8988T (cell line): ENCODE measurements around the gene CLCNKB.
A peak's percentile ranks its signal among the peaks of the same experiment; 100 is the strongest.
"Not testable (repeated sequence)": the region's sequence is repeated elsewhere in the genome, so short reads cannot be mapped to it uniquely, and the experiment has no call there.

ENCODE experiments used
- DNase-seq: peaks from one replicate; pipeline ENCODE4 v3.0.0; 2011

CLCNKB gene

DNA sequence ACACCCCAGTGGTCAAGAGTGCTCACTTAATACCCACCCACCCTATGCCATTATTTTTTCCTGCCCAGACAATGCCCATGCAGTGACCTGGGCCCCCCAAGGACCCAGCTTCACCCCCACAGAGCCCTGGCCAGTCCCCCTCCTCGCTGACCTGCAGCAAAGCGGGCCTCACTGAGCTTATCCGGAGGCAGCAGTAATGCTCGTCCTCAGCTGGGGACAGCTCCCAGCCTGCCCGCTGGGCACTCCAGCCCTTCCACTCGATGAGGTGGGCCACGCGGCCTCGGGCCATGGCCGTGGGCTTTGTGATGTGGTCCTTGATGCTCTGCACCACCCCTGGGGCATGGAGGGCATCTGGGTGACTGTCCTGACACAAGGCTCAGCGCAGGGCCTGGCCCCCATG lies 7.1 kb upstream of the CLCNKB start:
- not testable (repeated sequence) for DNase-seq

DNA sequence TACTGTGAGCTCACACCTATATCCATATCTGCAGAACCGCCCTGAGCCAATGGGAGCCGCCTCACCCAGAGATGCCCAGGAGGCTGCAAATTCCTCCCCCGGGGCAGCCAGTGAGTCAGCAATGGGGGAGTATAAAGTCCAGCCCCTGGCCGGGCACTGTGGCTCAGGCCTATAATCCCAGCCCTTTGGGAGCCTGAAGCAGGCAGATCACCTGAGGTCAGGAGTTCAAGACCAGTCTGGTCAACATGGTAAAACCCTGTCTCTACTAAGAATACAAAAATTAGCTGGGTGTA lies 5.0 kb upstream of the CLCNKB start:
- DNase-seq, result no peak

DNA sequence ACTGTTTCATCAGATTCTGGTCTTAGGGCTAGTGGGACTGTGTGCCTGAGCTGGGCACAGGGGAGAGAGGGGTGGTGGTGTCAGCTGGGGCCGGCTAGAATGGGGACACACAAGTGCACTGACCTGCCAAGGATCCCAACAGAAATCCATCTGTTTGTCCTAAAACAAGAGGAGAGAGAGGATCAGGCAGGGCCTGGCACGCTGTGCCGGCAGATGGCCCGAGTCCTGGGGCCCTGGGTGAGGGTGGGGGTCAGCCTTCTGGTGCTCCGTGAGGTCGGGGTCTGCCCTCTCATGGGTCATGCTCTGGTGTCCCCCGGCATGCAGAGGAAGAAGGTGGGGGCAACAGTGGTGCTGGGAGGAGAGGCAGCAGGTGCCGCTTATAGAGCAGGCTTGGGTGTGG lies 3.7 kb upstream of the CLCNKB start:
- not testable (repeated sequence) for DNase-seq

DNA sequence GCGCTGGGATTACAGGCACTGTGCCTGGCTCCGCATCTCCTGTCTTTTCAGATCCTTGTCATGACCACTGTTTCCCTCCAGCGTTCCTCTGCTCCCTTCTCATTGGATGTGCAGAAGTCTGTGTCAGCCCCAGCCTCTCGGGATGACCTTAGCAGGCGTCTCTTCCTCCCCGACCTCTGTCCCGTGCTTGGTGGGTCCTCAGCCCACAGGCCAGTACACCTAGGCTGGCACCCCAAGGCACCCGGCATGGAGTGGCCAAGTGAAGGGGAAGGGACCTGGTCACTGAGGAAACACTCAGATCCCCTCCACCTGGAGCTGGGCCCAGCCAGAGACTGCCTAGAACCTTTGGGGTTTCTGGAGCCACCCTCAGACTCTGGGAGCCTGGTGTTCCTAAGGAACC lies 2.4 kb upstream of the CLCNKB start:
- DNase-seq, result no peak

DNA sequence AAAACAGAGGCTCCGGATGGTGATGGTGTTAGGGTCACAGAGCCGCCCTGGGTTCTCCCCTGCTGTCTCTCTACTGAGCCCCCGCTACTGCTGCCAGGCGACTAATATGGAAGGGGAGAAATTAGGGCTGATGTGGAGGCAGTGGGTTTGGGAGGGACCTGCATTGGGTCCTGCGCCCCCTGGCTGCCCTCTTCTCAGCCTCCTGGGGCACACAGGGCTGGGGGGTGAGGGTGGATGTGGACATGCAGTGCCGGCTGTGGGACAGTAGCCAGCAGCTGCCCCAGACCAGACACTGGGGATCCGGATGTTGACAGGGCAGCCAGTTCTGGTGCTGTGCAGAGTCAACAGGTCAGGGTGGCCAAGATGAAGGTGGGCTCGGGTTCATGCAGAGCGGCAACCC lies 1.5 kb upstream of the CLCNKB start:
- DNase-seq, result no peak

DNA sequence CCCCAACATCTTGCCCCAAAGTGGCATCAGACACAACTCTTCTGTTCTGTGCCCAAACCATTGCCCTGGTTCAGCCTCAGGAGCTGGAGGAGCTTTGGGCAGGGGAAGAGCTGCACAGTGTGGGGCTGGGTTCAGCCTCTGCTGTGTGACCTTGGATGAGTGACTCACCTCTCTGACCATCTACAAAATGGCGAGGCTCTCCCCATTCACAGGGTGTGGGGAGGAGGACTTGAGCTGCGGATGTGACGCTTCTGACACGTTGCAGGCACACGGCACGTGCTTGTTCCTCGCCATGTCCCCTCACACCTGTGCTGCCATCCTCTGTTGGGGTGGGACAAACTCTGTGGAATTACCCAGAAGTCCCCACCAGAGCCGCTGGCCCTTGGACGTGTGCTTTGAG lies 928 bp upstream of the CLCNKB start:
- DNase-seq, result not testable (repeated sequence)

DNA sequence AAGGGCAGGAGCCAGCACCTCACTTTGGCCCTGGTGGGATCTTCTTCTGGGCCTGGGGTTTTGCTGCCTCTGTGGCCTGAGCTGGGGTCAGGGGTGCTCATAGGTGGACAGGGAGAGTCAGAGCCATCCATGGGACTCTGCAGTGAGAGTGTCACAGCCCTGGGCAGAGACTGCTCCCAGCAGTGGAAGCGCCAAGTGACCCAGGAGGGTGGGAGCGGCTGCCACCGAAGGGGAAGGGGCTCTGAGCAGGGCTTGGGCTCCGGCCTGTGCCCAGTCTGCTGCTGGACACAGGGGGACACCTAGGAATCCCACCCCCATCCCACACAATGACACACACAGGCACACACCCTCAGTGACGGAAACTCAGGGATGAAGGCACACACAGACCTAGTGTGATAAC lies 368 bp downstream of the CLCNKB start:
- DNase-seq, result no peak

DNA sequence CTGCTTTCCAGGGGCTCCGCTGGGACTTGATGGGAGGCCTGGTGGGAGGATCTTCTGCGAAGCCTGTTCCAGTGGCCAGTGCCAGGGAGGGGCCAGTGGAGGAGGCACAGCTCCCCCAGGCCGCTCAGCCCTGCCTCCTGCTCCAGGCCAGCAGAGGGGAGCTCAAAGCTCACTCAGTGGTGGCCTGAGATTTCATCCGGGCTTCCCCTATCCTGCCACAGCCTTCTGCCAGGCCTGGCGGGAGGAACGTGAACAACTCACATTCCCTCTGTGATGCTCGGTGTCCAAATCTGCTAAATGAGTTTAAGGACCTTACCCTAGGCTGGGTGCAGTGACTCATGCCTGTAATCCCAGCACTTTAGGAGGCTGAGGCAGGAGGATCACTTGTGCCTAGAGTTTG lies 3.3 kb downstream of the CLCNKB start:
- DNase-seq, result no peak

DNA sequence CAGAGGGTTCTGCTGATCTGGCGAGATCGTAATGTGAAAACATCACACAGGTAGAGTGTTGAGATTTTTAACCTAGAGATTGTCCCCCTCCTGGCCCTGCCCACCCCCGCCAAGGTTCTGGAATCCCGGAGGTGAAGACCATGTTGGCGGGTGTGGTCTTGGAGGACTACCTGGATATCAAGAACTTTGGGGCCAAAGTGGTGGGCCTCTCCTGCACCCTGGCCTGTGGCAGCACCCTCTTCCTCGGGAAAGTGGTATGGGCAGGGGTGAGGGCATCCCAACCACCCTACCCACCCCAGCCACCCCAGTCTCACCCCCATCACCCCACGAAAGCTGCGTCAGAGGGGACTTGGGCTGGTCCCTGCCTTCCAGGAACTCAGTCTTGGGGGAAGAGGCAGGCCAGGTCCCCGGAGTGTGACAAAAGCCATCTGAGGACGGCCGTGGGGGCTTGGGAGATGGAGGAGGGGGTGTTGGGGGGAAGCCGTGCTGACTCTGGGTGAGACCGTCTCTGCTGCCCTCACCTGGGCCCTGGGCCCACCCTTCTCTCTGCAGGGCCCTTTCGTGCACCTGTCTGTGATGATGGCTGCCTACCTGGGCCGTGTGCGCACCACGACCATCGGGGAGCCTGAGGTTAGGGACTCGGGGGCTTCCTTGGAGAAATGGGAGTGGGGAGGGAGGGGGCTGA lies 4.4 kb downstream of the CLCNKB start:
- DNase-seq, result no peak

DNA sequence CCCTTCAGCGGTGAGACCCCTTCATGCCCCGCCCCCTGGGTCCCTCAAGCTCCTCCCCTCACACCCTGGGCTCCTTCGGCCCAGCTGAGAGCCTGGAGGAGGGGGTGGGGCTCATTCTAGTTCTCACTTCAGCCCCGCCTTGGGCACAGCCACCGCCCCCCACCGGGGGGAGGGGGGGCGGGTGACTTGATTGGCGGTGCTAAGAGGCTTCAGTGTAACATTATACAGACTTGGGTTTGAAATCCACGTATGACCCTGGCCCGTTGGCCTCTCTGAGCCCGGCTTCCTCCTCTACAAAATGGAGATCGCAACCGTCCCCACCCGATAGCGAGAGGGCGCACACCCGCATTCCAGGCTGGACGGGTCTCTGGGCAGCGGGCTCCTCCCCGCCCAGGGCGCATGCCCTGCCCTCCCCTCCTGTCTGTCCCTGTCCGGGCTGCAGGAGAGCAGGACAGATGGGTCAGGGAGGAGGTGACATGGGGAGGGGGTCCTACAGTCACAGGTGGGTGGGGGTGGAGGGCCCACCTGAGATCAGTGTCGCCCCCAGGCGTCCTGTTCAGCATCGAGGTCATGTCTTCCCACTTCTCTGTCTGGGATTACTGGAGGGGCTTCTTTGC lies 5.1 kb downstream of the CLCNKB start:
- DNase-seq, result no peak

DNA sequence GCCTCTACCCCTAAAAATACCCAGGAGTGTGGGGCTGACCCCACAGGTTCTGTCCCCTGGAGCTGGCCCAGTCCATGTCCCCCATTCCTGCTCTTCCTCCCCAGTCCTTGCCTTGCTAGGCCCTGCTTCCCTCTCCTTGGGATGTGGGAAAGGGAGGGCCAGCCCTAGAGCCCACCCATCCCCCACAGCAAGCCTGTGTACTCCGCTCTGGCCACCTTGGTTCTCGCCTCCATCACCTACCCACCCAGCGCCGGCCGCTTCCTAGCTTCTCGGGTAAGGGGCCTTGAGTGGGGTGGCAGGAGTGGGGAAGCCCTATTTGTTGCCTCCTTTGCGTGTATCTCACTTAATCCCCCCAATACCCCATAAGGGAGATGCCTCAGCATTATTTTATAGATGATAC lies 6.7 kb downstream of the CLCNKB start:
- DNase-seq, result no peak

DNA sequence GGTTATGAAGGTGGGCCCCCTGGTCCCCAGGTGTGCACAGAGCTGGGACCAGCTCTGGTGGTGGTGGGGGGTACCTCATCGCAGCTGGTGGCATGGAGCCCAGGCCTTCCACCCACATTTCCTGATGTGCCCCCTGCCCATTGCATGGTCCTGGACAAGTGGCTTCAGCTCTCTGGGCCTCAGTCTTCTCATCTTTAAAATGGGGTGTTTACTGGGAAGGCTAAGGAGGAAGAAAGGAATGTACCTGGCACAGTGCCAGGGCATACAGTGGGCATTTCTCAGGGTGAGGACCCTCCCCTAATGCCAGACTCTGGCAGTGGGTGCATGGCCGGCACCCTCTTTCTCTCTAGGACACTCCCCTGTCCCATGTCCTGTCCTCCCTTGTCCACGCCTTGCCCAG lies 7.5 kb downstream of the CLCNKB start:
- DNase-seq, result no peak

DNA sequence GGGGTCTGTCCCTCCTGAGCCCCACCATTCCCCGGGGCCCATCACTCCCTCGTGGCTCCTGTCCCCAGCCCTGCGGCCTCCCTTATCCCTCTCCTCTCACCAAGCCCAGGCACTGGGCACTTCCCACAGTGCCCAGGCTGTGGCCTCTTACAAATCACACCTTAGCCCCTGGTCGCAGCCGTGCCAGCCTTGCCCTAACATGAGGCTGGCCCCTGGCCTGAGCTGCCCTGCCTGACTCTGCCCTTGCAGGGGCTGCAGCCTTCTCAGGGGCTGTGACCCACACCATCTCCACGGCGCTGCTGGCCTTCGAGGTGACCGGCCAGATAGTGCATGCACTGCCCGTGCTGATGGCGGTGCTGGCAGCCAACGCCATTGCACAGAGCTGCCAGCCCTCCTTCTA lies 8.4 kb downstream of the CLCNKB start:
- not testable (repeated sequence) for DNase-seq

DNA sequence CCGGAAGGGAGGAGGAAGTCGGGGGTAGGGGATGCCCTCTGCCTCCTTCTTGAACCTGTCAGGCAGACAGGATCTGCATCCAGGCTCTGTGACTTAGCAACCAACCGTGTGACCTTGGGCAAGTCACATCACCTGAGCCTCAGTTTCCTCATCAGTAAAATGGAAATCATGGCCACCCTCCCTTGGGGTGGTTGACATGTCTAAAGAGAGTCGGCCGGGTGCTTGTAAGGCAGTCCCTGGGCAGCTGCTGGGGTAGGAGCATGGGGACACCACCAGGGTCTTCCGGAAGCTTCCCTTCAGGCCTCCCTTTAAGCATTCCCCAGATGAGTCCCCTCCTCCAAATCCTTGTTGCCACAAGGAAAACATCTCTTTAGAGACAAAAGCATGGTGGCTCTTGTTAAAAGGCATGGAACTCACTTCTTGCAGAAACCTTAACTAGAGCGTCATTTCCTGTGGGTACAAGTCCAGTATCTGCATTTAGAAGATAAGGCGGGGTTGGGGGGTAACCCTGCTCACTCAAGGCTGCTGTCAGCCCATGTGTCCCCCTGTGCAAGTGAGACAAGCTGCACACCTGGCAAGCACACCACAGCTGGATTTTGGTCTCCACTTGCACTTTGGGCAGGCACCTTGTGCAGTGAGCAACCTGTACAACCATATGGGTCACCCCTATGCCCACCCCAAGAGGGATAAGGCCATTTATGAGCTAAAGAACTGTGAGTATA lies 10.4 kb downstream of the CLCNKB start:
- DNase-seq, result no peak

DNA sequence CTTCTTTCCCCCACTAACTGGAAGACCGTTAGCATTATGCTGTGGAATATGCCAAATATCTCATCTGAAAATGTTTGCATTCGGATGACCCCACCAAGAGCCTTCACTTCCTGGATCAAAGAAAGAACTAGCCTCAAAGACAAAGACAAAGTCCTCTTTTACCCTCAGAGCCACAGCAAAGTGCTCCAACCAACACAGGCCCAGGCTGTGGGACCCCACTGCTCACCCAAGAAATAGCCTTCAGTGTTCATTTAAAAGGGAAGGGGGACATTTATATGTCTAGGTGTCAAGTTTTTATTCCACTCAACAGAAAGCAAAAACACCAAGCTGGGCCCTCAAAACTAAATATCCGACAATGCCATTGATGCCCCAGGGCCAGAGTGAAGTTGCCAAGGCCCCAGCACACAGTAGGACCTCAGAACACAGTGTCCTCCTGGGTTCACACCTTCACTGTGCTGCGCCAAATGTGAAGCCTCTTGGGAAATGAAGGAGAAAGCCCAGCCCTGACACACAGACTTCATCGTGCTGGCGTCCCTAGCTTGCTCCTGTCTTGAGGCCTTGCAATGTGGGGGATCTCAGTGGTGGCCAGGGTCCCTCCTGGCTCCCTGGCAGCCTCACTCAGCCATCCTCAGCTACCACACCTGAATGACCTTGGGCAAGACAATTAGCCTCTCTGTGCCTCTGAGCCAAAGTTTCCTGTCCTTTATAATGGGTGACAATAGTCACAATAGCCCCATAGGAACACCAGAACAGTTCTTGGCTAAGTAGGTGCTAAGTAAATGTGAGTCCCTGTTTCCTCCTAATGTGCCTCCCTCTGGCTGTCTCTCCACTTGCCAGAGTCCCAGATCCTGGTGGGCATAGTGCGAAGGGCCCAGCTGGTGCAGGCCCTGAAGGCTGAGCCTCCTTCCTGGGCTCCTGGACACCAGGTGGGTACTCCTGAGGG lies 11.3 kb downstream of the CLCNKB start:
- DNase-seq, result no peak

DNA sequence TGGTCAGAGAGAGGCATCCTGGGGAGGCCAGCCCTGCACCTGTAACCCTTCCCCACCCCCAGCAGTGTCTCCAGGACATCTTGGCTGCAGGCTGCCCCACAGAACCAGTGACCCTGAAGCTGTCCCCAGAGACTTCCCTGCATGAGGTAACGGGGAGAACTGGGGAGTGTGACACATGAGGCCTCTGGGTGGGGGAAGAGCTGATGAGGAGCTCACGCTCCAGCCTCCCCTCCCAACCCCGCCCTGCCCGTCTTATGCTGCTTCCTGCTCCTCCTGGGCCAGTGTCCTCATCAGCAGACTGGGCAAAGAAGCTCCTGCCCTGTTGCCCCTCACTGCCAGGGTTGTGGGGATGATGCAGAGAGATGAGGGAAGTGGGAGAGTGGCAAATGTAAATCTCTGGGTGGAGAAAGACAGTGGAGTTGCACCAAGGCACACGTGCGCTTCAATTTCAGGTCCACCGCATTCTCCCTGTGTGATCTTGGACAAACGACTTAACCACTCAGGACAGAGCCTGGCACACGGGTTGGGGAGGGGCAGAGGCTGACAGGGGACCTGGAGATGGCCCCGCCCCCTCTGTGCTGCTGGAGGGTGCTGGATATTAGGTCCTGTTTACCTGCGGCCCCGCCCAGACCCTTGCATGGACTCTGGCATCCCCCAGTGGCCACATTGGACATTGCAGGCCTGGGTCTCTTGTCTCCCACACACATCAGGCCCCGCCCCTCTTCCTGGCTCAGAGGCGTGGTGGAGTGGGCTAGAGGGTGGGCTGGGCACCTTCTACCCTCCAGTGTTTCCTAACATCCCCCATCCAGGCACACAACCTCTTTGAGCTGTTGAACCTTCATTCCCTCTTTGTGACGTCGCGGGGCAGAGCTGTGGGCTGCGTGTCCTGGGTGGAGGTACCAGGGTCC lies 12.3 kb downstream of the CLCNKB start:
- DNase-seq, result peak; percentile 85

DNA sequence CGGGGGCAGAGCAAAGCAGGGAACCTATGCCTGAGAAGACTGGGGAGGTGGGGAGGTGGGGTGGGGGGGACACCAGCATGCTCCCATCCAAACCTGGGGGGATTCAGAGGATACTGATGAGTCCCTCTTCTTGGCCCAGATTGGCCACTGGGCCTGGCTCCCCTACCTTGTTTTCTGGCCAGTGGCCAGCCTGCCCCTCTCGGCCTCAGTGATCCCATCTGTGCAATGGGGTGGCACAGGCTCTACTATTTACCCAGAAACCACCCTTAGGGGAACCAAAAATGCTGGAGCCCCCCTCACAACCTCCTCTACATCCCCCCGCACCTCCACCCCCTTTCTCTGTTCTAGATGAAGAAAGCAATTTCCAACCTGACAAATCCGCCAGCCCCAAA lies 12.9 kb downstream of the CLCNKB start:
- not testable (repeated sequence) for DNase-seq

DNA sequence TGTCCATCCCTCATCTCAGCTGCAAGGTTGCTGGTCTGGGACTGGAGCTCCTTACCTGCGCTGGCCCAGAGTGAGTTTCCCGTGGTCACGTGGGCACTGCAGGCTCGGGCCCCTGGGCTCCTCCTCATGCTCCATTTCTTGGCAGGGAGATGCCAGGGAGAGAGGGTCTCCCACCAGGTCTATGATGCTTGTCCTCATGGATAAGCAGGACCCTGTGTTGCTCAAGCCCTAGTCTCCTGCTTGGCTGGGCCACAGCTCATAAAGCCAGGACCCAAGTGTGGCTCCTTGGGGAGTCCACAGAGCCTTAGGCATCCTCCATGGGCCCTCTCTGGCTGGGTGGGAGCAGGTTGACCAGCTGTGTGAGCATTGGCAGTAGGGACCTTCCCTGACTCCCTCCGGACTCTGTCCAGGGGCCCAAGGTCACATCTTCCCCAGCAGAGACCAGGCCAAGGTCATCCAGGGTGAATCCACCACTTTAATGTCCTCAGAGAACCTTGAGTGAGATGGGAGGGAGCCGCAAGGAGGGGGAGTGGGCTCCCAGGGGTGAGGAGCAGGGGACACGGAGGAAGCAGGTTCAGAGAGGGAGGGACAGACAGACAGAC lies 13.8 kb downstream of the CLCNKB start:
- DNase-seq, result not testable (repeated sequence)

DNA sequence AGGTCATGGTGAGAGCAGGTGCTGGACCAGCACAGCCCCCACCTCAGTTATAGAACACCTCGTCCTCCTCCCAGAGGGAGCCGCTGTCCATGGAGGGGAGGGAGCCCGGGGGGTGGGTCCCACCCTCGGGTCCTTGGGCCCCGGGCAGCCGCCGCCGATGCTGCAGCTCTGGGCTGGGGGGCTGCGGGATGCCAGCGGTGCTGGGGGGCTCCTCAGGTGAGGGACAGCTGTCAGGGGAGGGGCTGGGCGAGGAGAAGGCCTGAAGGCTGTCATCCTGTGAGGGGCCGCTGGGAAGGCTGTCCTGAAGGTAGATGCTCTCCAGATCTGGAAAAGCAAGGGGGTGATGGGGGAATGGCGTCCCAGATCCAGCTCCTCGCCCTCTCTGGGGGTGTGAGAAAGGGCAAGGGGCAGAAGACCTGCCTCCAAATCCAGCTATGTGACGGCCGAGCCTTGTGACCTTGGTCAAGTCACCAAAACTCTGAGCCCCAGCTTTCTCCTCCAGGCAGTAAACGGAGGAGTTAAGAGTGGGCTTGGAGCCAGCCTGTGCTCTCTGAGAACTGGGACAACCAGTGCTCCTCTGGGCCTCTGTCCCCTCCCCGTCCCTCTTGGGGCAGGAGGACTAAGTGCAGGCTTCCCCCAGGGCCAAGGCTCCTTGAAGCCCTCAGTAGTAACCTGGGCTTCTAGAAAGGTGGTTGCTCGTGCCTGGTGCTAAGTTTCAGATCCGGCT lies 15.0 kb downstream of the CLCNKB start:
- DNase-seq, result not testable (repeated sequence)

DNA sequence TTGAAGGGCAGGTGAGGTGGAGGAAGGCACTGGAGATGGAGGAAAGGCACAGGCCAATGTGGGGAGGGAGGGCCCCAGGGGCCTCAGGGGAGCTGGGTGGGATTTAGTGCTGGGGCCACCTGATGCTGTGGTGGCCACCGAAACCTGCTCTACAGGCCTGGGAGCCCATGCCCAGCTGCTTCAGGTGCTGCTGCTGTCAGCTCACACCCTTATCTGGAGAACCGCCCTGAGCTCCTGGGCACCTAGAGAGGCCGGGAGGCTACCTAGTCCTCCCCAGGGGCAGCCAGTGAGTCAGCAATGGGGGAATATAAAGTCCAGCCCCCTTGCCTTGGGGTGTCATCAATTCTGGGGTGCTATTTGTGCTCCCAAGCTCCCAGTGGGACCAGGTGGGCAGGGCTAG lies 17.7 kb downstream of the CLCNKB start:
- no peak for DNase-seq
